ENCODE data around the gene PDP2.

PDP2 gene

GRCh38 chr16:66880288-66881013 lies at the start of gene PDP2:
PDP2 (plus strand) TSS chr16:66880515; CDS start chr16:66884285, 3,770 bp downstream.
- peak; percentile 89 to 92 for DNase-seq

- DNase-seq: no peak
Measured at GRCh38 chr16:66832190-66832589, 48.1 kb upstream of the PDP2 start.

GRCh38 chr16:66832661-66833305 lies 47.5 kb upstream of the PDP2 start:
- no peak for DNase-seq

- no peak for DNase-seq
Measured at GRCh38 chr16:66834746-66835145, 45.6 kb upstream of the PDP2 start.

GRCh38 chr16:66840883-66841282 lies 39.4 kb upstream of the PDP2 start:
- DNase-seq: no peak

GRCh38 chr16:66841366-66841765 lies 38.9 kb upstream of the PDP2 start:
- no peak for DNase-seq

GRCh38 chr16:66842765-66843164 lies 37.5 kb upstream of the PDP2 start:
- no peak for DNase-seq

GRCh38 chr16:66843191-66843590 lies 37.1 kb upstream of the PDP2 start:
- DNase-seq: no peak

GRCh38 chr16:66844009-66844341 lies 36.3 kb upstream of the PDP2 start:
- DNase-seq: no peak

GRCh38 chr16:66844342-66845079 lies 35.8 kb upstream of the PDP2 start, which contains the start of gene CA7:
CA7 (plus strand) TSS chr16:66844414; CDS start chr16:66844488, 74 bp downstream.
- no peak for DNase-seq

- no peak for DNase-seq
Measured at GRCh38 chr16:66845080-66845410, 35.3 kb upstream of the PDP2 start.

- no peak for DNase-seq
Measured at GRCh38 chr16:66845791-66846221, 34.5 kb upstream of the PDP2 start.

GRCh38 chr16:66846266-66846665 lies 34.0 kb upstream of the PDP2 start:
- no peak for DNase-seq

- no peak for DNase-seq
Measured at GRCh38 chr16:66846831-66847230, 33.5 kb upstream of the PDP2 start.

- DNase-seq: no peak
Measured at GRCh38 chr16:66847533-66848067, 32.7 kb upstream of the PDP2 start.

- DNase-seq: no peak
Measured at GRCh38 chr16:66848172-66848571, 32.1 kb upstream of the PDP2 start.

- no peak for DNase-seq
Measured at GRCh38 chr16:66849021-66849420, 31.3 kb upstream of the PDP2 start.

- no peak for DNase-seq
Measured at GRCh38 chr16:66849549-66849948, 30.8 kb upstream of the PDP2 start.

- no peak for DNase-seq
Measured at GRCh38 chr16:66850115-66850815, 30.1 kb upstream of the PDP2 start.

- DNase-seq: no peak
Measured at GRCh38 chr16:66851166-66851964, 28.9 kb upstream of the PDP2 start.

GRCh38 chr16:66853261-66854139 lies 26.8 kb upstream of the PDP2 start:
- no peak for DNase-seq

Data from activated CD4-positive, alpha-beta T cell treated with anti-CD3 and anti-CD28 coated beads for 4 hours (primary cell).